MM.1S (cell line): ENCODE measurements around the gene PAH.
A peak's percentile ranks its signal among the peaks of the same experiment; 100 is the strongest.

Source experiments
- DNase-seq: peaks from one replicate; pipeline ENCODE4 v3.0.0-alpha.2; 2015
- H2AFZ ChIP-seq: fragments of 300-600 bp; sonication (generic); 2 replicates; pipeline ENCODE4 v1.6.0; 2016; ENCODE audit warnings: antibody characterized with exemption, low read length
- H3F3A ChIP-seq: fragments of 300-600 bp; sonication (generic); 2 replicates; pipeline ENCODE4 v1.6.1; 2016; ENCODE audit warnings: mild to moderate bottlenecking, antibody characterized with exemption, low read length, moderate library complexity, mixed read lengths; ENCODE audit not compliant: insufficient read depth
- H3K27ac ChIP-seq: fragments of 300-600 bp; sonication (generic); 2 replicates; pipeline ENCODE4 v1.5.1; 2016; ENCODE audit warnings: mild to moderate bottlenecking, low read length
- H3K27me3 ChIP-seq: fragments of 300-600 bp; sonication (generic); replicated peaks from 2 replicates; pipeline ENCODE4 v1.6.0; 2016; ENCODE audit warnings: low read length; ENCODE audit not compliant: insufficient read depth
- H3K36me3 ChIP-seq: fragments of 300-600 bp; sonication (generic); replicated peaks from 2 replicates; pipeline ENCODE4 v1.6.1; 2016; ENCODE audit warnings: mild to moderate bottlenecking, low read length, mixed read lengths; ENCODE audit not compliant: insufficient read depth
- H3K4me1 ChIP-seq: fragments of 300-600 bp; sonication (generic); 2 replicates; pipeline ENCODE4 v1.6.1; 2016; ENCODE audit warnings: low read length, mixed read lengths
- H3K4me2 ChIP-seq: fragments of 300-600 bp; sonication (generic); 2 replicates; pipeline ENCODE4 v1.6.0; 2016; ENCODE audit warnings: low read depth, low read length
- H3K4me3 ChIP-seq: fragments of 300-600 bp; sonication (generic); 2 replicates; pipeline ENCODE4 v1.5.1; 2016; ENCODE audit warnings: low read length, mixed read lengths
- H3K79me2 ChIP-seq: fragments of 300-600 bp; sonication (generic); 2 replicates; pipeline ENCODE4 v1.6.1; 2016; ENCODE audit warnings: mixed run types, low read length, mixed read lengths
- H3K9ac ChIP-seq: fragments of 300-600 bp; sonication (generic); 2 replicates; pipeline ENCODE4 v1.6.1; 2016; ENCODE audit warnings: low read length, mixed read lengths
- H3K9me2 ChIP-seq: fragments of 300-600 bp; sonication (generic); replicated peaks from 2 replicates; pipeline ENCODE4 v1.6.1; 2016; ENCODE audit warnings: mild to moderate bottlenecking, low read length, mixed read lengths; ENCODE audit not compliant: insufficient read depth
- H3K9me3 ChIP-seq: fragments of 300-600 bp; sonication (generic); replicated peaks from 2 replicates; pipeline ENCODE4 v1.6.1; 2016; ENCODE audit warnings: mild to moderate bottlenecking, low read length, mixed read lengths; ENCODE audit not compliant: insufficient read depth
- H4K20me1 ChIP-seq: fragments of 300-600 bp; sonication (generic); 2 replicates; pipeline ENCODE4 v1.6.1; 2016; ENCODE audit warnings: mild to moderate bottlenecking, low read length, moderate library complexity, mixed read lengths; ENCODE audit not compliant: insufficient read depth
- CTCF ChIP-seq: fragments of 300-600 bp; sonication (generic); IDR thresholded peaks from 2 replicates; pipeline ENCODE4 v1.5.1; 2016; ENCODE audit warnings: antibody characterized with exemption, low read length, mixed read lengths
- EZH2 ChIP-seq: fragments of 300-600 bp; sonication (generic); optimal IDR thresholded peaks from 2 replicates; pipeline ENCODE3; 2017; ENCODE audit warnings: low read depth, mild to moderate bottlenecking, antibody characterized with exemption, low read length, mixed read lengths
- EZH2phosphoT487 ChIP-seq: fragments of 300-600 bp; sonication (generic); IDR thresholded peaks from 2 replicates; pipeline ENCODE4 v1.6.1; 2018; ENCODE audit warnings: antibody characterized with exemption, low read length

PAH gene

GRCh38 chr12:102946042-102946441 is 29.0 kb upstream of the PAH start:
- Histone ChIP-seq H3K36me3 (no peaks in the 10 kb centered on the region), H3K79me2 (no peaks in the 10 kb centered on the region), H2AFZ (no peak overlapping the region), H3K4me3 (no peak overlapping the region), H3F3A (no peaks in the 10 kb centered on the region), H3K9ac (no peak overlapping the region), H3K9me2 (no peaks in the 10 kb centered on the region), H3K27ac (no peak overlapping the region), H4K20me1 (no peaks in the 10 kb centered on the region), H3K4me2 (no peak overlapping the region), H3K27me3 (no peaks in the 10 kb centered on the region), H3K4me1 (no peaks in the 10 kb centered on the region), H3K9me3 (no peaks in the 10 kb centered on the region)
- TF ChIP-seq CTCF (no peak), EZH2 (no peak), EZH2phosphoT487 (no peak)
- no peak for DNase-seq

GRCh38 chr12:102939670-102940222 is 22.7 kb upstream of the PAH start:
- Histone ChIP-seq H2AFZ (no peak overlapping the region), H3K9me3 (no peaks in the 10 kb centered on the region), H3F3A (no peaks in the 10 kb centered on the region), H3K9ac (no peak overlapping the region), H3K27ac (no peak overlapping the region), H3K4me2 (no peak overlapping the region), H3K9me2 (no peaks in the 10 kb centered on the region), H3K4me1 (no peaks in the 10 kb centered on the region), H3K36me3 (no peaks in the 10 kb centered on the region), H3K4me3 (no peak overlapping the region), H3K79me2 (no peaks in the 10 kb centered on the region), H4K20me1 (no peaks in the 10 kb centered on the region), H3K27me3 (no peaks in the 10 kb centered on the region)
- TF ChIP-seq EZH2phosphoT487 (no peak), CTCF (peak; percentile 19; the same call in 1 of the 2 replicates)
- DNase-seq = no peak

GRCh38 chr12:102939059-102939458 is 22.0 kb upstream of the PAH start:
- no peaks in the 10 kb centered on the region for H3F3A ChIP-seq
- no peak for TF ChIP-seq EZH2phosphoT487
- TF ChIP-seq EZH2 = no peak
- no peak for TF ChIP-seq CTCF
- no peaks in the 10 kb centered on the region for H3K9me2 ChIP-seq
- H2AFZ ChIP-seq = no peak overlapping the region
- H4K20me1 ChIP-seq = no peaks in the 10 kb centered on the region
- H3K27ac ChIP-seq = no peak overlapping the region
- H3K4me3 ChIP-seq = no peak overlapping the region
- H3K36me3 ChIP-seq = no peaks in the 10 kb centered on the region
- H3K4me2 ChIP-seq = no peak overlapping the region
- no peaks in the 10 kb centered on the region for H3K27me3 ChIP-seq
- no peaks in the 10 kb centered on the region for H3K9me3 ChIP-seq
- DNase-seq = no peak
- H3K79me2 ChIP-seq = no peaks in the 10 kb centered on the region
- H3K9ac ChIP-seq = no peak overlapping the region
- H3K4me1 ChIP-seq = no peaks in the 10 kb centered on the region
